H9 (cell line): ENCODE measurements around the gene PSMB1. TPM values are rescaled to one million over a fixed set of nuclear protein-coding genes. Genes with fewer than 3 reads are reported as not detected.

Experiments used
- DNase-seq: peaks from one replicate; pipeline ENCODE4 v3.0.0-alpha.2; 2017
- H2AFZ ChIP-seq: one replicate; pipeline ENCODE4 v1.6.1; 2013; ENCODE audit warnings: mild to moderate bottlenecking, low read length, control low read depth, moderate library complexity
- H2AK5ac ChIP-seq: 2 replicates; pipeline ENCODE4 v1.6.1; 2013; ENCODE audit warnings: low read length, control low read depth, mixed read lengths; ENCODE audit not compliant: insufficient read length
- H2BK120ac ChIP-seq: one replicate; pipeline ENCODE4 v1.6.1; 2013; ENCODE audit warnings: low read depth, mild to moderate bottlenecking, low read length, control low read depth, inconsistent platforms; ENCODE audit not compliant: poor library complexity, severe bottlenecking
- H2BK12ac ChIP-seq: 2 replicates; pipeline ENCODE4 v1.6.1; 2013; ENCODE audit warnings: low read length, control low read depth, mixed read lengths, low read depth; ENCODE audit not compliant: insufficient read length
- H2BK15ac ChIP-seq: 2 replicates; pipeline ENCODE4 v1.6.1; 2013; ENCODE audit warnings: low read depth, low read length, control low read depth
- H2BK20ac ChIP-seq: one replicate; pipeline ENCODE4 v1.6.1; 2013; ENCODE audit warnings: low read depth, mild to moderate bottlenecking, low read length, control low read depth, inconsistent platforms; ENCODE audit not compliant: poor library complexity, severe bottlenecking
- H2BK5ac ChIP-seq: 2 replicates; pipeline ENCODE4 v1.6.1; 2013; ENCODE audit warnings: low read length, control low read depth, mixed read lengths; ENCODE audit not compliant: insufficient read length
- H3K14ac ChIP-seq: 2 replicates; pipeline ENCODE4 v1.6.1; 2013; ENCODE audit warnings: low read length, control low read depth; ENCODE audit not compliant: insufficient read depth
- H3K18ac ChIP-seq: 2 replicates; pipeline ENCODE4 v1.6.1; 2013; ENCODE audit warnings: low read depth, mild to moderate bottlenecking, mixed read lengths, low read length, control low read depth; ENCODE audit not compliant: insufficient read length
- H3K23ac ChIP-seq: 2 replicates; pipeline ENCODE4 v1.6.1; 2013; ENCODE audit warnings: low read length, control low read depth, mixed read lengths, low read depth; ENCODE audit not compliant: insufficient read length
- H3K23me2 ChIP-seq: 2 replicates; pipeline ENCODE4 v1.6.1; 2013; ENCODE audit warnings: low read depth, mild to moderate bottlenecking, mixed read lengths, low read length, control low read depth; ENCODE audit not compliant: insufficient read length, poor library complexity, severe bottlenecking
- H3K27ac ChIP-seq: 2 replicates; pipeline ENCODE4 v1.5.1; 2013; ENCODE audit warnings: low read length, control low read depth, mixed read lengths, low read depth; ENCODE audit not compliant: insufficient read length
- H3K27me3 ChIP-seq: 2 replicates; pipeline ENCODE4 v1.6.1; 2013; ENCODE audit warnings: low read length, control low read depth, inconsistent platforms; ENCODE audit not compliant: insufficient read depth
- H3K4ac ChIP-seq: 2 replicates; pipeline ENCODE4 v1.6.1; 2013; ENCODE audit warnings: low read depth, mild to moderate bottlenecking, control low read depth, inconsistent platforms, low read length, moderate library complexity
- H3K4me1 ChIP-seq: 2 replicates; pipeline ENCODE4 v1.6.1; 2013; ENCODE audit warnings: low read length, control low read depth, inconsistent platforms; ENCODE audit not compliant: insufficient read depth
- H3K4me2 ChIP-seq: 2 replicates; pipeline ENCODE4 v1.6.1; 2013; ENCODE audit warnings: low read length, control low read depth, mixed read lengths; ENCODE audit not compliant: insufficient read length, insufficient read depth
- H3K56ac ChIP-seq: 2 replicates; pipeline ENCODE4 v1.6.1; 2013; ENCODE audit warnings: low read depth, mild to moderate bottlenecking, mixed read lengths, low read length, control low read depth; ENCODE audit not compliant: insufficient read length
- H3K79me1 ChIP-seq: 2 replicates; pipeline ENCODE4 v1.6.1; 2013; ENCODE audit warnings: low read depth, mild to moderate bottlenecking, moderate library complexity, low read length, control low read depth, inconsistent platforms; ENCODE audit not compliant: insufficient read depth, poor library complexity, severe bottlenecking
- H3K79me2 ChIP-seq: 2 replicates; pipeline ENCODE4 v1.6.1; 2013; ENCODE audit warnings: low read length, control low read depth, inconsistent platforms; ENCODE audit not compliant: insufficient read depth
- H3K9ac ChIP-seq: 2 replicates; pipeline ENCODE4 v1.6.1; 2013; ENCODE audit warnings: low read length, control low read depth, mixed read lengths; ENCODE audit not compliant: insufficient read length; ENCODE audit errors: extremely low read depth
- H3K9me3 ChIP-seq: one replicate; pipeline ENCODE4 v1.6.1; 2013; ENCODE audit warnings: low read depth, low read length, inconsistent platforms; ENCODE audit not compliant: control insufficient read depth
- H3T11ph ChIP-seq: one replicate; pipeline ENCODE4 v1.6.1; 2013; ENCODE audit warnings: mild to moderate bottlenecking, low read length, control low read depth, inconsistent platforms
- H4K20me1 ChIP-seq: one replicate; pipeline ENCODE4 v1.6.1; 2013; ENCODE audit not compliant: control insufficient read depth, insufficient read length, insufficient read depth
- H4K5ac ChIP-seq: 2 replicates; pipeline ENCODE4 v1.6.1; 2013; ENCODE audit warnings: low read depth, mild to moderate bottlenecking, mixed read lengths, low read length, control low read depth; ENCODE audit not compliant: insufficient read length
- H4K8ac ChIP-seq: replicated peaks from 2 replicates; pipeline ENCODE4 v1.6.1; 2013; ENCODE audit warnings: low read length, control low read depth, mixed read lengths, low read depth; ENCODE audit not compliant: insufficient read length
- H4K91ac ChIP-seq: 2 replicates; pipeline ENCODE4 v1.6.1; 2013; ENCODE audit warnings: low read depth, mild to moderate bottlenecking, moderate library complexity, mixed read lengths, low read length, control low read depth; ENCODE audit not compliant: insufficient read length
- H3K27ac Mint-ChIP-seq, 3 experiments: 2 replicates in 2 of 3; 3 replicates in 1 of 3; pipeline ENCODE4 v1.8.0; 2020 to 2021; ENCODE audit warnings: mixed read lengths in 3 of 3, mild to moderate bottlenecking in 1 of 3, moderate library complexity in 1 of 3
- H3K27me3 Mint-ChIP-seq: 2 replicates; pipeline ENCODE4 v1.8.0; 2021; ENCODE audit warnings: low read depth, mild to moderate bottlenecking, moderate library complexity, mixed read lengths
- H3K36me3 Mint-ChIP-seq, 3 experiments: 2 replicates in 2 of 3; 3 replicates in 1 of 3; pipeline ENCODE4 v1.8.0; 2020 to 2021; ENCODE audit warnings: low read depth in 3 of 3, mixed read lengths in 3 of 3; ENCODE audit not compliant: insufficient read depth in 1 of 3
- H3K4me1 Mint-ChIP-seq, 2 experiments: 2 replicates each; pipeline ENCODE4 v1.8.0; 2020; ENCODE audit warnings: mixed read lengths in 2 of 2
- H3K4me3 Mint-ChIP-seq, 2 experiments: 2 replicates in 1 of 2; 3 replicates in 1 of 2; pipeline ENCODE4 v1.8.0; 2020 to 2021; ENCODE audit warnings: mild to moderate bottlenecking in 2 of 2, mixed read lengths in 2 of 2, moderate library complexity in 1 of 2
- H3K9me3 Mint-ChIP-seq, 2 experiments: 2 replicates in 1 of 2; 3 replicates in 1 of 2; pipeline ENCODE4 v1.8.0; 2020; ENCODE audit warnings: mild to moderate bottlenecking in 2 of 2, mixed read lengths in 2 of 2, moderate library complexity in 1 of 2
- CTCF ChIP-seq: fragments of 200-600 bp; sonication (generic); conservative IDR thresholded peaks from 3 replicates; pipeline ENCODE4 v1.8.0; 2021; ENCODE audit warnings: antibody characterized with exemption, mild to moderate bottlenecking
- WGBS: extraction: QIAGEN DNeasy Blood & Tissue Kit; methylation state at CpG from one replicate; pipeline ENCODE4 v1.1.7; 2013; ENCODE audit warnings: missing lambda C conversion rate, low lambda C conversion rate, mixed read lengths; ENCODE audit not compliant: insufficient read length; ENCODE audit errors: extremely low coverage; 5-methylcytosine and 5-hydroxymethylcytosine counted together
- total RNA-seq: library from RNA; stranded (reverse); gene quantifications from 2 replicates; pipeline ENCODE4 v1.2.1, GENCODE V29; 2021

Gene PSMB1
- total RNA-seq, 1 experiment from 2014 or later = 245 TPM

- Histone ChIP-seq H3K27me3 (no peaks in the 10 kb centered on the region), H3T11ph (no peak overlapping the region), H2BK12ac (no peak overlapping the region), H3K4me2 (no peak overlapping the region), H3K9me3 (no peaks in the 10 kb centered on the region), H3K18ac (no peak overlapping the region), H3K9ac (no peak overlapping the region), H2AK5ac (no peak overlapping the region), H2BK15ac (no peak overlapping the region), H3K14ac (no peak overlapping the region), H3K79me2 (no peaks in the 10 kb centered on the region), H4K91ac (no peak overlapping the region), H3K79me1 (peaks cover 7% of the 10 kb centered on the region), H3K4me1 (no peaks in the 10 kb centered on the region), H4K20me1 (no peaks in the 10 kb centered on the region), H3K4ac (no peak overlapping the region), H3K56ac (no peak overlapping the region), H2BK5ac (no peak overlapping the region), H2BK20ac (no peak overlapping the region), H4K5ac (no peak overlapping the region), H2AFZ (no peak overlapping the region), H2BK120ac (no peak overlapping the region), H4K8ac (no peak overlapping the region), H3K27ac (no peak overlapping the region), H3K23me2 (no peaks in the 10 kb centered on the region), H3K23ac (no peak overlapping the region)
- no CpG with 5 or more reads among the region's 5 CpGs for WGBS
- H3K4me1 Mint-ChIP-seq = no peaks in the 10 kb centered on the region
- H3K27ac Mint-ChIP-seq = no peak overlapping the region
- no peaks in the 10 kb centered on the region for H3K9me3 Mint-ChIP-seq
- no peaks in the 10 kb centered on the region for H3K27me3 Mint-ChIP-seq
- DNase-seq = no peak
- peaks cover 28 to 76% (median 70%) of the 10 kb centered on the region in 3 experiments; a peak in 6 of 7 replicates for H3K36me3 Mint-ChIP-seq
- H3K4me3 Mint-ChIP-seq = no peak overlapping the region
- no peak for TF ChIP-seq CTCF
Observed at GRCh38 chr6:170536671-170537070, 16.4 kb downstream of the PSMB1 start.
